Panc1 (cell line): ENCODE data around the gene GATB. TPM values are rescaled to one million over a fixed set of nuclear protein-coding genes. Genes with fewer than 3 reads are reported as not detected.

Source experiments
- ATAC-seq: fragments of 200-7000 bp; cut with Tn5 transposase; 2 replicates; pipeline ENCODE4 v1.9.1; 2020; ENCODE audit warnings: mild to moderate bottlenecking, moderate library complexity
- BruUV-seq: library from RNA; stranded (reverse); fragments of 400-500 nt; replicated peaks from 2 replicates; lab custom pipeline; 2021; lab: Mats Ljungman, UMichigan
- CTCF ChIA-PET: fragments of 300-600 bp; sonication (Branson Sonifier 250); formaldehyde crosslinking; loops from one replicate; lab custom pipeline; 2022; ENCODE audit warnings: antibody characterized with exemption; lab: Charles Lee
- POLR2A ChIA-PET: fragments of 300-600 bp; sonication (Branson Sonifier 250); formaldehyde crosslinking; loops from one replicate; lab custom pipeline; 2022; ENCODE audit warnings: antibody characterized with exemption; lab: Charles Lee
- DNase-seq: peaks from one replicate; pipeline ENCODE4 v3.0.0-alpha.2; 2010; ENCODE audit warnings: low read depth, low spot score
- H3K27ac ChIP-seq: 2 replicates; pipeline ENCODE4 v1.5.1; 2011; ENCODE audit warnings: mild to moderate bottlenecking, low read length, inconsistent platforms
- H3K27me3 ChIP-seq: fragments of 200-500 bp; sonication (Bioruptor generic); 2 replicates; pipeline ENCODE4 v1.6.0; 2014; ENCODE audit warnings: low read length, inconsistent platforms; ENCODE audit not compliant: control insufficient read depth, insufficient read depth
- H3K36me3 ChIP-seq: fragments of 200-500 bp; sonication (Bioruptor generic); 2 replicates; pipeline ENCODE4 v1.5.1; 2014; ENCODE audit warnings: inconsistent platforms, mild to moderate bottlenecking, low read length, moderate library complexity; ENCODE audit not compliant: control insufficient read depth, insufficient read depth
- H3K4me1 ChIP-seq: 2 replicates; pipeline ENCODE4 v1.5.1; 2011; ENCODE audit warnings: inconsistent platforms, mild to moderate bottlenecking, low read length, moderate library complexity; ENCODE audit not compliant: control insufficient read depth, insufficient read depth
- H3K4me3 ChIP-seq, 2 experiments: 2 replicates each; pipeline ENCODE4 v1.5.1; 2011 to 2012; ENCODE audit warnings: low read depth in 2 of 2, low read length in 2 of 2, mild to moderate bottlenecking in 2 of 2, inconsistent platforms in 1 of 2, moderate library complexity in 1 of 2
- H3K9me3 ChIP-seq: fragments of 200-500 bp; sonication (Bioruptor generic); 2 replicates; pipeline ENCODE4 v1.5.1; 2014; ENCODE audit warnings: low read depth, mild to moderate bottlenecking, inconsistent platforms, low read length, moderate library complexity; ENCODE audit not compliant: control insufficient read depth, insufficient read depth
- POLR2AphosphoS5 ChIP-seq: IDR thresholded peaks from 2 replicates; pipeline ENCODE4 v1.6.1; 2012; ENCODE audit warnings: mild to moderate bottlenecking, low read depth, low read length, moderate library complexity
- SIN3A ChIP-seq: IDR thresholded peaks from 2 replicates; pipeline ENCODE4 v1.6.1; 2012; ENCODE audit warnings: low read depth, mild to moderate bottlenecking, low read length, moderate library complexity, borderline replicate concordance; ENCODE audit not compliant: insufficient read depth
- TCF7L2 ChIP-seq: IDR thresholded peaks from 2 replicates; pipeline ENCODE4 v1.6.1; 2011; ENCODE audit warnings: mild to moderate bottlenecking, low read depth, low read length, inconsistent platforms
- in situ Hi-C: cut with HindIII; loops from 2 replicates; pipeline ENCODE4 v1.10.0; 2016; ENCODE audit warnings: low sequenced_read_pairs, low pct_unique_long_range_greater_than_20kb
- intact Hi-C: fragments of 100-400 bp; cut with micrococcal nuclease; formaldehyde crosslinking; loops from one replicate; pipeline ENCODE4 v1.10.0; 2022; ENCODE audit not compliant: unreplicated experiment
- total RNA-seq: library from RNA; stranded (reverse); gene quantifications from one replicate; pipeline ENCODE4 v1.2.1, GENCODE V29; 2021; ENCODE audit not compliant: unreplicated experiment
- TF ChIP-seq, protein P1 (sequence below): fragments of 450-650 bp; IDR thresholded peaks from 2 replicates; pipeline ENCODE4 v1.5.1; 2017; ENCODE audit warnings: mild to moderate bottlenecking
- TF ChIP-seq, protein P2 (sequence below), 2 experiments: IDR thresholded peaks; 2 replicates each; pipeline ENCODE4 v1.6.1; 2011 to 2012; ENCODE audit warnings: low read depth in 2 of 2, control low read depth in 1 of 2, low read length in 1 of 2, mild to moderate bottlenecking in 1 of 2, moderate library complexity in 1 of 2; ENCODE audit not compliant: insufficient read depth in 1 of 2

The GATB gene
- total RNA-seq, 1 experiment from 2014 or later: 9.7 TPM

DNA sequence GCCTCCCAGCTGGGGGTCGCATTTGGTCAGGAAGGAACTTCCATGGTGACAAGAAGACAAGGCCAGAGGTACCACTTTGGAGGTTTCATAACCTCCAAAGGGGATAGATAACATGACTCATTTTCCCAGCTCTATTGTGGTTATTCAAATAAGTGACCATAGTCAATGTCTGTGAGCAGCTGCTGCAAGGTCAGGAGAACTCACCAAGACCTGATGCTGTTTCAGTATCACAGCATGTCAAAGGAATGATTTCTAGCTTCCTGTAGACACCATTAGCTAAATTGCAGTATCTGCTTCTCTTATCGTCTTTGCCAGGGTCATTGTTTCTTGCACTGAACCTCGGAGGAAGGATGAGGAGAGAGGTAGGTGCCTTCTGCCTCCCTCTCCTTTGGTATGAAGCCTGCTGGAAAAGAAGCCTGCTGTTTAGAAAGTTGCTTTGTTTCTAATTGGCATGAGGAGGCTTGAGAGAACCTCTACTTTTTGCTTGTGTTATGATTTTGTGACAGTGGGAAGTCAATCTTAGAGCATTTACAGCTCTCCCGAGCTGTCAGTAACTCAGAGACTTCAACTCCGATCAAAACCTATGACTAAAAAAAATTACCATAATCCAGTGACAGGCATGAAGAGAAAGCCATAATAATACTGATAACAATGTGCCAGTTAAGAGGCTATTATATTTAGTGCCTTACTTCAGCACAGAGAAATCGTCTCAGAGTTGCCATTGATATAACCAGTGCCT lies 38.0 kb upstream of the GATB start:
- Histone ChIP-seq H3K4me3 (no peak overlapping the region), H3K27me3 (no peaks in the 10 kb centered on the region), H3K36me3 (no peaks in the 10 kb centered on the region), H3K9me3 (no peaks in the 10 kb centered on the region), H3K4me1 (no peaks in the 10 kb centered on the region), H3K27ac (no peak overlapping the region)
- intact Hi-C loops (no loop called here), in situ Hi-C loops (no loop called here)
- ChIA-PET POLR2A (no interaction called here), CTCF (no interaction called here)
- BruUV-seq: no TSS peak
- no peak for ATAC-seq
- DNase-seq: no peak
- TF ChIP-seq, protein P1, sequence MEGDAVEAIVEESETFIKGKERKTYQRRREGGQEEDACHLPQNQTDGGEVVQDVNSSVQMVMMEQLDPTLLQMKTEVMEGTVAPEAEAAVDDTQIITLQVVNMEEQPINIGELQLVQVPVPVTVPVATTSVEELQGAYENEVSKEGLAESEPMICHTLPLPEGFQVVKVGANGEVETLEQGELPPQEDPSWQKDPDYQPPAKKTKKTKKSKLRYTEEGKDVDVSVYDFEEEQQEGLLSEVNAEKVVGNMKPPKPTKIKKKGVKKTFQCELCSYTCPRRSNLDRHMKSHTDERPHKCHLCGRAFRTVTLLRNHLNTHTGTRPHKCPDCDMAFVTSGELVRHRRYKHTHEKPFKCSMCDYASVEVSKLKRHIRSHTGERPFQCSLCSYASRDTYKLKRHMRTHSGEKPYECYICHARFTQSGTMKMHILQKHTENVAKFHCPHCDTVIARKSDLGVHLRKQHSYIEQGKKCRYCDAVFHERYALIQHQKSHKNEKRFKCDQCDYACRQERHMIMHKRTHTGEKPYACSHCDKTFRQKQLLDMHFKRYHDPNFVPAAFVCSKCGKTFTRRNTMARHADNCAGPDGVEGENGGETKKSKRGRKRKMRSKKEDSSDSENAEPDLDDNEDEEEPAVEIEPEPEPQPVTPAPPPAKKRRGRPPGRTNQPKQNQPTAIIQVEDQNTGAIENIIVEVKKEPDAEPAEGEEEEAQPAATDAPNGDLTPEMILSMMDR: no peak
- TF ChIP-seq SIN3A (no peak), POLR2AphosphoS5 (no peak), TCF7L2 (no peak)
- TF ChIP-seq, protein P2, sequence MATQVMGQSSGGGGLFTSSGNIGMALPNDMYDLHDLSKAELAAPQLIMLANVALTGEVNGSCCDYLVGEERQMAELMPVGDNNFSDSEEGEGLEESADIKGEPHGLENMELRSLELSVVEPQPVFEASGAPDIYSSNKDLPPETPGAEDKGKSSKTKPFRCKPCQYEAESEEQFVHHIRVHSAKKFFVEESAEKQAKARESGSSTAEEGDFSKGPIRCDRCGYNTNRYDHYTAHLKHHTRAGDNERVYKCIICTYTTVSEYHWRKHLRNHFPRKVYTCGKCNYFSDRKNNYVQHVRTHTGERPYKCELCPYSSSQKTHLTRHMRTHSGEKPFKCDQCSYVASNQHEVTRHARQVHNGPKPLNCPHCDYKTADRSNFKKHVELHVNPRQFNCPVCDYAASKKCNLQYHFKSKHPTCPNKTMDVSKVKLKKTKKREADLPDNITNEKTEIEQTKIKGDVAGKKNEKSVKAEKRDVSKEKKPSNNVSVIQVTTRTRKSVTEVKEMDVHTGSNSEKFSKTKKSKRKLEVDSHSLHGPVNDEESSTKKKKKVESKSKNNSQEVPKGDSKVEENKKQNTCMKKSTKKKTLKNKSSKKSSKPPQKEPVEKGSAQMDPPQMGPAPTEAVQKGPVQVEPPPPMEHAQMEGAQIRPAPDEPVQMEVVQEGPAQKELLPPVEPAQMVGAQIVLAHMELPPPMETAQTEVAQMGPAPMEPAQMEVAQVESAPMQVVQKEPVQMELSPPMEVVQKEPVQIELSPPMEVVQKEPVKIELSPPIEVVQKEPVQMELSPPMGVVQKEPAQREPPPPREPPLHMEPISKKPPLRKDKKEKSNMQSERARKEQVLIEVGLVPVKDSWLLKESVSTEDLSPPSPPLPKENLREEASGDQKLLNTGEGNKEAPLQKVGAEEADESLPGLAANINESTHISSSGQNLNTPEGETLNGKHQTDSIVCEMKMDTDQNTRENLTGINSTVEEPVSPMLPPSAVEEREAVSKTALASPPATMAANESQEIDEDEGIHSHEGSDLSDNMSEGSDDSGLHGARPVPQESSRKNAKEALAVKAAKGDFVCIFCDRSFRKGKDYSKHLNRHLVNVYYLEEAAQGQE (IDR thresholded peaks at IDR 0.05; ENCODE audit: insufficient read depth in 1 of 2, low read depth in 2 of 2, low read length in 1 of 2): no peak

DNA sequence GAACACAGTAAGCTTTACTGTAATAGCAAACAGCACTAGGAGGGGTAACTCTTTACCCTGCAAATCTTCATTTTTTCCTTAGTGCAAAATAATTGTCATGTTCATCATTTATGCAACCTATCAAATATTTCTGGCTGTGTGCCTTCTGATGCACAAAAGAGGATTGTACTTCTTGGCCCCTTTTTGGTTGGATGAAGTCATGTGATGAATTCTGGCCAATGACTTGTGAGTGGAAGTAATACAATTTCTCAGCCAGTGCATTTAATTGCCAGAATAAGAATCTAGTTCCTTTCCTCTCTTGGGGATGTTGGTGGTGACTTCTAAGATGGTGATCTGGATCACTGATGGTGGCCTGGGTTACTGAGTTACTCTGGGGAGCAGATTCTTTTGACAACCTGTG lies 37.0 kb upstream of the GATB start:
- H3K9me3 ChIP-seq: no peaks in the 10 kb centered on the region
- H3K36me3 ChIP-seq: no peaks in the 10 kb centered on the region
- intact Hi-C loops (no loop called here), in situ Hi-C loops (no loop called here)
- no peak overlapping the region for H3K27ac ChIP-seq
- no peak overlapping the region for H3K4me3 ChIP-seq
- POLR2A ChIA-PET: no interaction called here
- ATAC-seq (no peak), DNase-seq (no peak)
- no peaks in the 10 kb centered on the region for H3K27me3 ChIP-seq
- H3K4me1 ChIP-seq: no peaks in the 10 kb centered on the region
- BruUV-seq: no TSS peak
- CTCF ChIA-PET: no interaction called here
- TF ChIP-seq SIN3A: no peak
- no peak for TF ChIP-seq TCF7L2
- TF ChIP-seq POLR2AphosphoS5: no peak
- TF ChIP-seq, protein P1: no peak
- TF ChIP-seq, protein P2 (IDR thresholded peaks at IDR 0.05; ENCODE audit: insufficient read depth in 1 of 2, low read depth in 2 of 2, low read length in 1 of 2): no peak
